Upper lobe of right lung (tissue), 1 donor: ENCODE measurements around the gene FUOM. TPM values are rescaled to one million over a fixed set of nuclear protein-coding genes. Genes with fewer than 3 reads are reported as not detected.

Source experiments
- ATAC-seq: fragments of 200-7000 bp; cut with Tn5 transposase; one replicate; pipeline ENCODE4 v1.9.1; 2020; ENCODE audit warnings: mild to moderate bottlenecking, moderate library complexity
- DNase-seq: peaks from one replicate; pipeline ENCODE4 v3.0.0-alpha.2; 2020
- H3K27ac ChIP-seq: fragments of 200-600 bp; one replicate; pipeline ENCODE4 v1.8.0; 2022
- H3K27me3 ChIP-seq: fragments of 200-600 bp; one replicate; pipeline ENCODE4 v1.8.0; 2022; ENCODE audit warnings: mild to moderate bottlenecking
- H3K36me3 ChIP-seq: fragments of 200-600 bp; one replicate; pipeline ENCODE4 v1.8.0; 2022
- H3K4me1 ChIP-seq: fragments of 200-600 bp; one replicate; pipeline ENCODE4 v1.8.0; 2022
- H3K4me3 ChIP-seq: fragments of 200-600 bp; one replicate; pipeline ENCODE4 v1.8.0; 2022; ENCODE audit warnings: mild to moderate bottlenecking
- H3K9me3 ChIP-seq: fragments of 200-600 bp; one replicate; pipeline ENCODE4 v1.8.0; 2022
- CTCF ChIP-seq: fragments of 200-600 bp; IDR thresholded peaks from one replicate; pipeline ENCODE4 v1.8.0; 2022; ENCODE audit warnings: antibody characterized with exemption
- intact Hi-C: fragments of 100-400 bp; cut with DNase I; formaldehyde crosslinking; loops from one replicate; pipeline ENCODE4 v1.11.0; 2022
- total RNA-seq: library from RNA; stranded (reverse); fragmentation: NEBNext Ultra II Directional; extraction: Animal tissue kit (Norgen Biotek cat#: 25700); gene quantifications from one replicate; pipeline ENCODE4 v1.2.1, GENCODE V29; 2021
- donor health status: DM: no; HTN: yes; CAD: no; lungs with severe emphysema.

FUOM gene
- total RNA-seq, 1 donor from 2014 or later = 21.2 TPM

- DNase-seq (peak; percentile 43), ATAC-seq (no peak)
- Histone ChIP-seq H3K9me3 (no peaks in the 10 kb centered on the region), H3K4me1 (no peaks in the 10 kb centered on the region), H3K27me3 (no peaks in the 10 kb centered on the region), H3K27ac (no peak overlapping the region), H3K4me3 (no peak overlapping the region), H3K36me3 (no peaks in the 10 kb centered on the region)
- intact Hi-C loops = no loop called here
- no peak for TF ChIP-seq CTCF
Measured at GRCh38 chr10:133384071-133384470, 26.3 kb upstream of the FUOM start.

- ATAC-seq = no peak
- H3K9me3 ChIP-seq = no peaks in the 10 kb centered on the region
- H3K4me3 ChIP-seq = no peak overlapping the region
- intact Hi-C loops = no loop called here
- H3K36me3 ChIP-seq = no peaks in the 10 kb centered on the region
- TF ChIP-seq CTCF = no peak
- no peaks in the 10 kb centered on the region for H3K27me3 ChIP-seq
- H3K4me1 ChIP-seq = no peaks in the 10 kb centered on the region
- H3K27ac ChIP-seq = no peak overlapping the region
- no peak for DNase-seq
Measured at GRCh38 chr10:133383551-133383950, 25.7 kb upstream of the FUOM start.

- DNase-seq (no peak), ATAC-seq (no peak)
- Histone ChIP-seq H3K4me1 (peaks cover 8% of the 10 kb centered on the region), H3K36me3 (no peaks in the 10 kb centered on the region), H3K4me3 (no peak overlapping the region), H3K27ac (no peak overlapping the region), H3K9me3 (no peaks in the 10 kb centered on the region), H3K27me3 (no peaks in the 10 kb centered on the region)
- intact Hi-C loops = no loop called here
- no peak for TF ChIP-seq CTCF
Measured at GRCh38 chr10:133381036-133381435, 23.2 kb upstream of the FUOM start.

- H3K4me1 ChIP-seq = peaks cover 8% of the 10 kb centered on the region
- peak; percentile 73 for DNase-seq
- no peaks in the 10 kb centered on the region for H3K36me3 ChIP-seq
- H3K27ac ChIP-seq = peak overlapping the region; percentile 47
- intact Hi-C loops = no loop called here
- ATAC-seq = peak; percentile 4
- TF ChIP-seq CTCF = no peak
- peak overlapping the region; percentile 71 for H3K4me3 ChIP-seq
- no peaks in the 10 kb centered on the region for H3K27me3 ChIP-seq
- H3K9me3 ChIP-seq = no peaks in the 10 kb centered on the region
Measured at GRCh38 chr10:133379801-133380666, 22.2 kb upstream of the FUOM start.

GRCh38 chr10:133379152-133379800 is 21.5 kb upstream of the FUOM start, which contains the start of gene PAOX:
Gene PAOX, plus strand, starts transcription at chr10:133379262. Its CDS starts 55 bp downstream, at chr10:133379317.
- no peak for TF ChIP-seq CTCF
- H3K27ac ChIP-seq = peak within 1 kb of the TSS; percentile 82

More at GRCh38 chr10:133379152-133379800, 21.5 kb upstream of the FUOM start, which contains the start of gene PAOX:
- intact Hi-C loops = no loop called here
- no peaks in the 10 kb centered on the region for H3K36me3 ChIP-seq
- H3K27me3 ChIP-seq = no peaks in the 10 kb centered on the region
- ATAC-seq (peak; percentile 77), DNase-seq (peak; percentile 89)
- peaks cover 11% of the 10 kb centered on the region for H3K4me1 ChIP-seq
- H3K4me3 ChIP-seq = peak within 1 kb of the TSS; percentile 81
- H3K9me3 ChIP-seq = no peaks in the 10 kb centered on the region
